ENCODE data around the gene ORMDL2.
"Not testable (repeated sequence)": the region's sequence is repeated elsewhere in the genome, so short reads cannot be mapped to it uniquely, and the experiment has no call there.

ORMDL2 gene

GRCh38 chr12:55861871-55862270, 44.0 kb downstream of the ORMDL2 start:
- no peak for DNase-seq

DNA sequence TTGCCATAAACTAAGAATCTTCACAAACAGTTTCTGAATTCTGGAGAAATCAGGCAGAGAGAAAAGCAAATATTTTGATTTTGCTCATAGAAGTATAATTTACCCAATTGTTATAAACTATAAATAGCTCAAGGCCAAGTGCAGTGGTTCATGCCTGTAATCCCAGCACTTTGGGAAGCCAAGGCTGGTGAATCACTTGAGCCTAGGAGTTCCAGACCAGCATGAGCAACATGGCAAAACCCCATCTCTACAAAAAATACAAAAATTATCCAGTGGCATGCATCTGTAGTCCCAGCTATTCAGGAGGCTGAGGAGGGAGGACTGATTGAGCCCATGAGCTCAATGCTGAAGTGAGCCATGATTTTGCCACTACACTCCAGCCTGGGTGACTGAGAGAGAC, 44.4 kb downstream of the ORMDL2 start:
- DNase-seq = no peak

- DNase-seq = not testable (repeated sequence)
Measured at GRCh38 chr12:55862931-55863330, 45.1 kb downstream of the ORMDL2 start.

DNA sequence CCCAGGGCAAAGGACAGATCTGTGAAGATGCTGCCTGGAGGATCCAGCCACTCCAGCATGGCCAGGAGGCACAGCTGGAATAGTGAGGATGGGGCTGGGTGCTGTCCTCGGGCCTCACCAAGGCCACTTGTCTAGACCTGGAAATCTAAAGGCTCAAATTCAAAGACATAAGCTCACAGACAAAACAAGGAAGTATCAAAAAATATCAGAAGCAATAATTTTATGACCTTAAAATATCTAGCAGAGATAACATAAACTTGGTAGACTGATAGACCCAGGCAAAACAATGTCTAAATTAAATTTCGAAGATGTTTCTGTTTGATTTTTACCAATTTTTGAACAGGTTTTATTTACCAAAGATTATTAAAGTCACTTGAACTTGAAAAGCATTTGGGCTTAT, 47.5 kb downstream of the ORMDL2 start:
- DNase-seq = no peak

DNA sequence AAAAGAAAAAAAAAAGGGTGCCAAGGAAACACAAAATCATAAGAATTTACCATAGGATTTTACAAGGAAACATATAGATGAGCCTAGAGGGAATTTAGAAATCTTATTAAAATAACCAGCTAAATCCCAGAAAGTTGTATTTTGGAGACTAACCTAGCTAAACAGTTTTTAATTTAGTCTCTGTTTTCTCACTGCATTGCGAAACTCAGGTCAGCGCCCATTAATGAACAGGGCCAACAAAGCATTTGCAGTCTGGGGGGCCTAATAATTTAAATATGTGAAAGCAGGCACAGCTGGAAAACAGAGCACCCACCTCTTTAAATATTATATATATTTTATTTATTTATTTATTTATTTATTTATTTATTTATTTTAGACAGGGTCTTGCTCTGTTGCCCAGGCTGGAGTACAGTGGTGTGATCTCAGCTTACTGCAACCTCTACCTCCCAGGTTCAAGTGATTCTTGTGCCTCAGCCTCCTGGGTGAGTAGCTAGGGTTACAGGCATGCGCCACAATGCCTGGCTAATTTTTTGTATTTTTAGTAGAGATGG, 48.7 kb downstream of the ORMDL2 start:
- DNase-seq = not testable (repeated sequence)
